Heart left ventricle (tissue), 13 donors: ENCODE results near the gene SUCO.

Experiments
- POLR2A ChIP-seq, 2 donors: fragments of 450-650 bp; IDR thresholded peaks; one replicate each; pipeline ENCODE4 v1.6.1; 2017; ENCODE audit warnings: antibody characterized with exemption in 2 of 2, mild to moderate bottlenecking in 2 of 2, moderate library complexity in 2 of 2
- TF ChIP-seq, protein P1 (sequence below), 12 donors: fragments of 200-600 bp; sonication (generic) in 4 of 12; IDR thresholded peaks; one replicate each; pipeline versions ENCODE4 v1.5.0 to v1.8.0; 2018 to 2022; ENCODE audit warnings: antibody characterized with exemption in 12 of 12, mild to moderate bottlenecking in 5 of 12
- donor health status: ischemic (EF 13 %, LVEDD 7.1; RV severe dilation, severe dysfunction).
- donor health status: DM: no; HTN: yes; CAD: no.
- donor health status: DM: no; HTN: no; CAD: no.
- donor health status: ischemic (EF 25% LVEDD 6.9; RV normal size, moderate dysfunction).
- donor health status: ischemic (EF 25% LVEDD 5.7; RV mildly dilated, moderate dysfunction).
- donor health status: ischemic (EF 35%, LVEDD 5.7; RV mildly dilated, moderate dysfunction).
- donor health status: nonischemic (EF 11% LVEDD 7.7; RV severe dilation, severe dysfunction).
- donor health status: DM: yes; HTN: yes; CAD: no.
- donor health status: PGD.
- donor health status: ischemic (EF 29% LVEDD 5.4; RV normal size, mild dysfunction).
- donor health status: nonischemic (EF 23%, LVEDD 6.1; RV moderate dilation, normal function).

DNA sequence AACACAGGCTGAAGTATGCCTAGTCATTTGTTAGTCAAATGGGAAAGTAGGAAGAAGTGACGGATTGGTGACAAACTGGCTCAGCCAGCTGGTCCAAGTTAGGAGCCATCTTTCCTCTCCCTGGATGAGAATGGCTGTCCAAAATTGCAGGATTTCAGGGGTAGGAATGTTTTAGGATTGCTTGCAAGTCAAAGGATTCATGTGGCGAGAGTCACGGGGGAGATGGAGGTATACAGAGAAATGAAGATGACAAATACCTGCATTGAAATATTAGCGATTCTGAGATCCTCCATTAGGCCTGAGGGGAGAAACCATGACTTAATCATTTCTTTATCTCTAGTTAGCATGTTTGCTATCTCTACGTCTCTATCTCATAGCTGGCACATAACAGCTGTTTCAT lies 47.3 kb upstream of the SUCO start:
- TF ChIP-seq, protein P1, sequence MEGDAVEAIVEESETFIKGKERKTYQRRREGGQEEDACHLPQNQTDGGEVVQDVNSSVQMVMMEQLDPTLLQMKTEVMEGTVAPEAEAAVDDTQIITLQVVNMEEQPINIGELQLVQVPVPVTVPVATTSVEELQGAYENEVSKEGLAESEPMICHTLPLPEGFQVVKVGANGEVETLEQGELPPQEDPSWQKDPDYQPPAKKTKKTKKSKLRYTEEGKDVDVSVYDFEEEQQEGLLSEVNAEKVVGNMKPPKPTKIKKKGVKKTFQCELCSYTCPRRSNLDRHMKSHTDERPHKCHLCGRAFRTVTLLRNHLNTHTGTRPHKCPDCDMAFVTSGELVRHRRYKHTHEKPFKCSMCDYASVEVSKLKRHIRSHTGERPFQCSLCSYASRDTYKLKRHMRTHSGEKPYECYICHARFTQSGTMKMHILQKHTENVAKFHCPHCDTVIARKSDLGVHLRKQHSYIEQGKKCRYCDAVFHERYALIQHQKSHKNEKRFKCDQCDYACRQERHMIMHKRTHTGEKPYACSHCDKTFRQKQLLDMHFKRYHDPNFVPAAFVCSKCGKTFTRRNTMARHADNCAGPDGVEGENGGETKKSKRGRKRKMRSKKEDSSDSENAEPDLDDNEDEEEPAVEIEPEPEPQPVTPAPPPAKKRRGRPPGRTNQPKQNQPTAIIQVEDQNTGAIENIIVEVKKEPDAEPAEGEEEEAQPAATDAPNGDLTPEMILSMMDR (IDR thresholded peaks at IDR 0.05) = no peak
- no peak for TF ChIP-seq POLR2A (IDR thresholded peaks at IDR 0.05)
